ENCODE measurements around the gene DMBX1. TPM values are rescaled to one million over a fixed set of nuclear protein-coding genes. Genes with fewer than 3 reads are reported as not detected.
A peak's percentile ranks its signal among the peaks of the same experiment; 100 is the strongest.

Gene DMBX1
- total and polyA plus RNA-seq, 2 donors (not counting 1 experiment from before 2014, with no cell fraction given), result not detected

GRCh38 chr1:46446646-46447498 is 42.8 kb upstream of the DMBX1 start:
- Histone ChIP-seq H3K4me1 (ENCODE audit: control insufficient read depth in 2 of 2, insufficient read depth in 2 of 2, low read length in 2 of 2) (peaks cover 13 to 19% of the 10 kb centered on the region in 2 donors), H3K36me3 (replicated peaks in 1 of 2; ENCODE audit: control extremely low read depth in 1 of 2, control insufficient read depth in 1 of 2, extremely low read depth in 1 of 2, insufficient read depth in 2 of 2, low read length in 1 of 2) (no peaks in the 10 kb centered on the region), H3K27ac (ENCODE audit: low read length in 2 of 2) (no peak overlapping the region), H3K27me3 (replicated peaks in 1 of 4; ENCODE audit: control extremely low read depth in 1 of 4, control insufficient read depth in 3 of 4, insufficient read depth in 4 of 4, low read length in 3 of 4) (peaks cover 0 to 63% (median 21%) of the 10 kb centered on the region in 4 experiments), H4K20me1 (ENCODE audit: control insufficient read depth, insufficient read depth, low read length, poor library complexity, severe bottlenecking) (no peaks in the 10 kb centered on the region), H2AFZ (ENCODE audit: insufficient read depth, low read depth, low read length, poor library complexity, severe bottlenecking) (no peak overlapping the region), H3K4me2 (replicated peaks; ENCODE audit: low read depth, low read length, poor library complexity, severe bottlenecking) (no peak overlapping the region), H3K4me3 (ENCODE audit: control extremely low read depth in 1 of 5, extremely low read depth in 1 of 5, insufficient read depth in 1 of 5, low read depth in 2 of 5, low read length in 4 of 5) (no peak overlapping the region), H3K79me2 (ENCODE audit: control insufficient read depth, insufficient read depth, low read length) (no peaks in the 10 kb centered on the region), H3K9me3 (ENCODE audit: control extremely low read depth in 1 of 3, control insufficient read depth in 2 of 3, insufficient read depth in 1 of 3, low read length in 2 of 3) (no peaks in the 10 kb centered on the region), H3K9ac (ENCODE audit: low read length) (no peak overlapping the region)
- Mint-ChIP-seq H3K4me1 (peaks cover 24% of the 10 kb centered on the region), H3K27me3 (peaks cover 55% of the 10 kb centered on the region), H3K4me3 (peak overlapping the region; percentile 57), H3K9me3 (ENCODE audit: insufficient read depth) (no peaks in the 10 kb centered on the region), H3K27ac (no peak overlapping the region)
- 10% methylated on average over 8 of the region's 15 CpGs for WGBS (ENCODE audit: insufficient coverage)
- intact Hi-C loops (cut with micrococcal nuclease), result loop anchor here (1.0 to 5.0 kb wide), 2 partner anchors 100 to 278 kb away; no protein-coding TSS in a partner anchor
- TF ChIP-seq EZH2 (IDR thresholded peaks at IDR 0.05; ENCODE audit: borderline replicate concordance, insufficient read depth, low read depth, low read length, poor library complexity, severe bottlenecking) (no peak), CTCF (IDR thresholded peaks at IDR 0.05) (peak; percentile 86)
- ChIA-PET POLR2A (interaction anchor here (0.7 kb wide), 1 partner anchor 152 kb away, joined by 3 read pairs; no protein-coding TSS in a partner anchor), CTCF (interaction anchor here (0.5 to 4.9 kb wide), 19 partner anchors 8 to 280 kb away, joined by 3 to 122 read pairs (median 4); no protein-coding TSS in a partner anchor)
- DNase-seq, result peak; percentile 76
- peak; percentile 61 for ATAC-seq (ENCODE audit: low read depth)
